Lung (tissue), 12 donors: Measurements from ENCODE around the gene CNOT2. TPM values are rescaled to one million over a fixed set of nuclear protein-coding genes. Genes with fewer than 3 reads are reported as not detected.

Source experiments
- ATAC-seq: fragments of 200-7000 bp; cut with Tn5 transposase; one replicate; pipeline ENCODE4 v1.9.1; 2020; ENCODE audit warnings: moderate number of reproducible peaks; ENCODE audit not compliant: insufficient read depth, low FRiP score
- DNase-seq, 3 donors: peaks; one replicate each; pipeline ENCODE4 v3.0.0-alpha.2; 2013 to 2017
- H3K27ac ChIP-seq, 2 donors: one replicate each; pipeline ENCODE4 v1.5.1; 2013; ENCODE audit warnings: mild to moderate bottlenecking in 2 of 2, moderate library complexity in 2 of 2, control low read depth in 1 of 2, inconsistent platforms in 1 of 2, low read depth in 1 of 2, low read length in 1 of 2
- H3K27me3 ChIP-seq, 3 donors: one replicate each; pipeline ENCODE4 v1.5.1; 2013; ENCODE audit warnings: low read length in 2 of 3; ENCODE audit not compliant: control insufficient read depth in 3 of 3, insufficient read depth in 3 of 3
- H3K36me3 ChIP-seq, 4 donors: one replicate each; pipeline ENCODE4 v1.5.1; 2013; ENCODE audit warnings: low read length in 4 of 4, mild to moderate bottlenecking in 1 of 4, moderate library complexity in 1 of 4; ENCODE audit not compliant: control insufficient read depth in 4 of 4, insufficient read depth in 4 of 4
- H3K4me1 ChIP-seq, 5 donors: one replicate each; pipeline ENCODE4 v1.5.1; 2013; ENCODE audit warnings: low read length in 5 of 5, mild to moderate bottlenecking in 2 of 5, moderate library complexity in 1 of 5; ENCODE audit not compliant: control insufficient read depth in 5 of 5, insufficient read depth in 5 of 5
- H3K4me3 ChIP-seq: one replicate; pipeline ENCODE4 v1.5.1; 2013; ENCODE audit warnings: mild to moderate bottlenecking, control low read depth, moderate library complexity
- H3K9ac ChIP-seq, 2 donors: one replicate each; pipeline ENCODE4 v1.5.1; 2013; ENCODE audit warnings: low read length in 2 of 2, control low read depth in 1 of 2; ENCODE audit not compliant: insufficient read depth in 1 of 2
- H3K9me3 ChIP-seq, 4 donors: one replicate each; pipeline ENCODE4 v1.5.1; 2013; ENCODE audit warnings: low read length in 3 of 4, mild to moderate bottlenecking in 1 of 4, moderate library complexity in 1 of 4; ENCODE audit not compliant: control insufficient read depth in 4 of 4, insufficient read depth in 3 of 4
- CTCF ChIP-seq: IDR thresholded peaks from 2 replicates; pipeline ENCODE4 v1.5.1; 2012; ENCODE audit warnings: mild to moderate bottlenecking; ENCODE audit errors: control extremely low read depth, extremely low read depth
- WGBS, 2 donors: extraction: QIAGEN DNeasy Blood & Tissue Kit; methylation state at CpG; one replicate each; pipeline ENCODE4 v1.1.7; 2013; 5-methylcytosine and 5-hydroxymethylcytosine counted together
- polyA plus RNA-seq, 2 donors: library from polyadenylated mRNA; stranded (reverse); fragments of 200-250 nt; gene quantifications; one replicate each; pipeline ENCODE4 v1.2.1, GENCODE V29; 2013
- total RNA-seq, 2 donors: library from RNA; depleted of rRNA in 1 of 2; stranded (reverse); fragments of >200 nt in 1 of 2; gene quantifications; one replicate each; pipeline ENCODE4 v1.2.1, GENCODE V29; 2014 to 2021
- donor health status: control.
- donor health status: control.
- donor health status: Bipolar disorder and iron deficiency.
- donor health status: healthy.
- donor health status: DM: yes; HTN: yes; CAD: no.

CNOT2 gene
- total and polyA plus RNA-seq, 4 donors, result 21.9 to 243 (median 40.3) TPM

- H3K4me3 ChIP-seq, result no peak overlapping the region
- no peak overlapping the region for H3K9ac ChIP-seq
- peaks cover 3 to 54% (median 7%) of the 10 kb centered on the region in 5 donors for H3K4me1 ChIP-seq
- no peak for ATAC-seq
- no peak for DNase-seq
- no peaks in the 10 kb centered on the region for H3K27me3 ChIP-seq
- WGBS, 2 donors, result 67 to 83% methylated on average over 1 of the region's 1 CpG
- H3K9me3 ChIP-seq, result no peaks in the 10 kb centered on the region
- no peak overlapping the region for H3K27ac ChIP-seq
- H3K36me3 ChIP-seq, result peaks cover 0 to 8% (median 1%) of the 10 kb centered on the region in 4 donors
- no peak for TF ChIP-seq CTCF
Measured at GRCh38 chr12:70248876-70249275, 5.6 kb downstream of the CNOT2 start.

GRCh38 chr12:70249903-70250302, 6.7 kb downstream of the CNOT2 start:
- TF ChIP-seq CTCF, result no peak
- no peak overlapping the region for H3K27ac ChIP-seq
- 86 to 87% methylated on average over 2 of the region's 2 CpGs for WGBS, 2 donors
- no peaks in the 10 kb centered on the region for H3K9me3 ChIP-seq
- no peak overlapping the region for H3K4me3 ChIP-seq
- H3K27me3 ChIP-seq, result no peaks in the 10 kb centered on the region
- H3K9ac ChIP-seq, result no peak overlapping the region
- H3K36me3 ChIP-seq, result peaks cover 0 to 8% (median 0%) of the 10 kb centered on the region in 4 donors
- DNase-seq (no peak), ATAC-seq (no peak)
- H3K4me1 ChIP-seq, result peaks cover 4 to 47% (median 7%) of the 10 kb centered on the region in 5 donors

DNA sequence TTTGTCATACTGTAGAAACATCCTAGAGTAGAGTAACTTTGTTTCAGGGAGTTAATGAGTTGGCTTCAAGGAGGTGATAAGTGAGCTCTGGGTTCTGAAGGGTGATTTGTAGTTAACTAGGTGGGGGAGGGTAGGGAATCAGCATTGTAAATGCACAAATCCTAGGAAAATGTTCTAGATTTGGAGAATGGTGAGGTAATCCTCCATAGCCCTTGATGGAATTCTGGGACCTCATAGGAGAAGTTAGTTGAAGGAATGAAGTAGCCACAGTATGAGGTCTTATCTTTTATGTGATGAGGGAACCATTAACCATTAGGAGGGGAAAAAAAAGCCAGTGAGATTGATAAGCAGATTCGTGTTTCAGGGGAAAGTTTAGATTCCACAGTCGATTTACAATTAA, 8.0 kb downstream of the CNOT2 start:
- Histone ChIP-seq H3K27ac (no peak overlapping the region), H3K9me3 (no peaks in the 10 kb centered on the region), H3K27me3 (no peaks in the 10 kb centered on the region), H3K36me3 (peaks cover 0 to 8% (median 0%) of the 10 kb centered on the region in 4 donors), H3K9ac (no peak overlapping the region), H3K4me3 (no peak overlapping the region), H3K4me1 (peaks cover 4 to 37% (median 7%) of the 10 kb centered on the region in 5 donors)
- 31 to 68% methylated on average over 2 of the region's 2 CpGs for WGBS, 2 donors
- ATAC-seq (no peak), DNase-seq (no peak)
- TF ChIP-seq CTCF, result no peak

DNA sequence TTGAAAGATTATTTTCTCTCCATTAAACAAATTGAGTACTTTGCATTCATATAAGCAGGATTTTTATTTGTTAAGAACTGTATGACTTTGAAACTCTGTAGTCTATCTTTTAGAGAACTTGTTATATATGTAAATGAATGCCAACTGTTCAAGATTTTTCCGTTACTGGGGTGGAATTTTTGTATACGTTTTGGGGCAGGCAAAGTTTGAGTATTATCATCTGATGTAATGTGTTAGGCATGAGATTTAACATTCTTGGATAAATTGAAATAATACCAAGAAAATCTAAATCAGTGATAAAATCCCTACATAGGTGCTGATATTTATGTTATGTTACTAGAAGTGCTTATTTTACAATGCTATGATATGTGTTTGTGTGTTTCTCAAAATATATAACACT, 8.4 kb downstream of the CNOT2 start:
- Histone ChIP-seq H3K27me3 (no peaks in the 10 kb centered on the region), H3K9me3 (no peaks in the 10 kb centered on the region), H3K4me1 (peaks cover 4 to 34% (median 6%) of the 10 kb centered on the region in 5 donors), H3K27ac (no peak overlapping the region), H3K4me3 (no peak overlapping the region), H3K9ac (no peak overlapping the region), H3K36me3 (peaks cover 0 to 6% (median 0%) of the 10 kb centered on the region in 4 donors)
- 64 to 77% methylated on average over 2 of the region's 2 CpGs for whole genome bisulfite sequencing, 2 donors
- ATAC-seq (no peak), DNase-seq (no peak)
- no peak for TF ChIP-seq CTCF
